GM20431 (cell line): Measurements from ENCODE around the gene ROR1.
"Not testable (repeated sequence)": the region's sequence is repeated elsewhere in the genome, so short reads cannot be mapped to it uniquely, and the experiment has no call there.

Experiments
- in situ Hi-C: fragments of 300-500 bp; cut with MseI, MboI; formaldehyde crosslinking; loops from one replicate; pipeline ENCODE4 v1.15.0; 2020; ENCODE audit warnings: low sequenced_read_pairs; ENCODE audit not compliant: unreplicated experiment

Gene ROR1

DNA sequence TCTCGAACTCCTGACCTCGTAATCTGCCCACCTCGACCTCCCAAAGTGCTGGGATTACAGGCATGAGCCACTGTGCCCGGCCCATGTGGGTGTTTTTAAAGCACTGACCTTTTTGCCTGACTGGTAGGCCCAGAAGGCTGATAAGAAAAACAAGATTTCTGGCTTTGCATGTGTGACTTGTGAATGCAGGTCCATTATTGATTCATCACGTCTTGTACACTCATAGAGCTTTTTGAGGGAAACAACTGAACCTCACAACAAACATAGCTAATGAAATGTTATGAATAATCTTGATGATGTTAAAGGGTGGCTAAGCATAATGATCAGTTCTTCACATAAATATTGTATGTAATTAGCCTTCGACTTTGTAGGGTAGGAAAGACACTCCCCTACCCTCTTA is 288.7 kb downstream of the ROR1 start:
- in situ Hi-C loops, result no loop called here

DNA sequence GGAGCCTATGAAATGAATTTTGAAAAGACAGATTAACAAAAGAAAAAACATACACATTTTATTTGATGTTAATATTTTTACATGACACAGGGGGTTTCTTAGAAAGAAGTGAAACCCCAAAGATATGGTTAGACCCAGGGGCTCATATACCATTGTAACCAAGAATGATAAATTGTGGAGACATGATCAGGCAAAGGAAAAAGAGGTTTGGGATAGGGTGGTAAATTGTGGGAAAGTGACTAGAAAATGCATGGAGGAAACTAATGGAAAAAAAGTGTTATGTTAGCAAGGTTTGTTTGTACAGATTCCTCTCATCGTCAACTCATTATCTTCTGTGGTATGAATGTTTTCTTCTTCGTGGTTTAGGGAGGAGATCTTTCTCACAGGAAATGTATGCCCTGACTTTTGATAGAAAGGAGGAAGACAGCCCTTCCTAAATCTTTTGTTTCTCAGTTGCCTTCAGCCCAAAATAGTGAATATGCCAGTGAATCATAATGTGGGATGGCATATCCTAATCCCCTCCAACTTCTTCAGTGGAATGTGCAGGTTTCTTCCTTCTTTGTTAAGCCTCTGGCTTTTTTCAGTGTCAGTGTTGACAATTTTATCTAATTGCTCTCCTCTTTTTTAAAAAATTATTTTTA is 289.2 kb downstream of the ROR1 start:
- in situ Hi-C loops, result no loop called here

DNA sequence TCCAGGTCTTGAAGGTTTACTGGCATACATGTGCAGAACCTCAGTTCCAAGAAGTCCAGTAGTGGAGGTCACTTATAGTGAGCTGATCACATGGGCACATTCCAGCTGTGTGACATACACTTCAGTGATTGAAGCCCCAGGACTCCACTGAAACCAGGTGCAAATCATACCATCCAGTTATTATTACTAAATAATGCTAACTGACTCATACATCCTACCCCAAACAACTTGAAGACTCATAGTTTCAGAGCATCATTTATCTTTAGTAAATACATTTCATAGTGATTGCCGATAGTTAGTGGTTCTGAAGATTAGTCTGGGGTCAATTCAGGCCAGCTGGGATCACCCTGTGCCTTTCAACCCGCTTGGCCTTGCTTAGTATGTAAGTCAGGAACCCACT is 291.8 kb downstream of the ROR1 start:
- in situ Hi-C loops, result no loop called here

DNA sequence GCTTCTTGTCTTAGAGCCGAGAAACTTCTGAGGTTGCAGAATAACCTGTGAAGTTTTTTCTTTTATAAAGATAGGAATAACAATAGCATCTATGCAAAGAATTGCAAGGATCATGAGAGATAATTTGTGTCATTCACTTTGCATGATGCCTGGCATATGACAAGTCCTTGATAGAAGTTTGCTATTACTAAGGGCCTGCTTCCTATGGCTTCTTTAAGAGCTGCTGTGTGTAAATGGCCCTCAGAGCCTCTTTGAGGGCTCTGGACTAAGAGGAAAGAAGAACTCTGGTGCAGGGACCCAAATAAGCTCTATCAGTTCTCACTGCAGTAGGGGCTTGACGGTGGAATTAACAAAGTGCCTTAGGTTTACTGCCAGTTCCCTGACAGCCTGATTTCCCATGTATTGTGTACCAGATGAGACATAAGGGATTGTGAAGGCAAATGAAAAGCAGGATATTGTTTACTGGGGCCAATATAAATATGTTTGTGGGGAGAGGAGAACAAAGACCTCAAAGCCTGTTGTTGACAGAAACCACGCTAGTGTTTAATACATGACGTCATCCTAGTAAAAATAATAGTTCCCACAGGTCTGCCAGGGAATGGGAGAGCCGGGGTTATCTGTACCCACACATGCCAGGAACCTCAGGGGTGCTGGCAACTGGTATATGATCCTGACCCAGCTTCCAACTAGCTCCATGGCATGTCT is 298.4 kb downstream of the ROR1 start:
- in situ Hi-C loops, result no loop called here

DNA sequence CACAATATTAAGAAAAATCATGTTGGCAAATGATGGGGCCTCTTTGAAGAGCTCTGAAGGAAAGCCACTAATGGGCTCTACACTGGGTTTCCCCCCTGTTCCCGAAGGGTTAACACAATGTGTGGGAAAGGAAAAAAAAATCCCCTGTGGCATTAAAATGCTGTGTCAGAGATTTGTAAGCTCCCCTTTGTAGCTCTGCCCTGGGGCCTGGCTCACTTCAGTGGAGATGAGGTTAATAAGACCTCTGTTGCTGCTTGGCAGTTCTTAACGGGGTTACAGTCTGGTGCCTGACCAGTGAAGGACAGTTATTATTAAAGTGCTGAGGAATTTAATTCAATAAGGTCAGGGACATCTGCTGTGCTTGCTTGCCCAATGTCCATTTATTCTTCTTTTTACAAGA is 299.9 kb downstream of the ROR1 start:
- in situ Hi-C loops, result no loop called here

DNA sequence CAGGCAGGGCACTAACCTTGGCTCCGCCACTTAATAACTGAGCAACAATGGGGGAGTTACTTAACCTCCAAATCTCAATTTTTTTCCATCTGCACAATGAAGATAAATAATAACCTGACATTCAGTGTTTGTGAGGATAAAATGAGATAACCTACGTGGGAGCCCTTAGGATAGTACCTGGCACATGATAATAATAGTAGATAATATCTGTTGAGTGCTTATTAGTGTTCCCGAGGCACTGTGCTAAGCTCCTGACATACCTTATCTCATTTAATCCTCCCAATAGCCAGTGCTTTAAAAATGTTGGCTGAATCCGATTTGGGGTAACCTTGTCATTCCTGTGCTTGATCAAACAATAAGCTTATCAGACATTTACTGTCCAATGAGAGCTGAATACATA is 300.9 kb downstream of the ROR1 start:
- in situ Hi-C loops, result no loop called here

DNA sequence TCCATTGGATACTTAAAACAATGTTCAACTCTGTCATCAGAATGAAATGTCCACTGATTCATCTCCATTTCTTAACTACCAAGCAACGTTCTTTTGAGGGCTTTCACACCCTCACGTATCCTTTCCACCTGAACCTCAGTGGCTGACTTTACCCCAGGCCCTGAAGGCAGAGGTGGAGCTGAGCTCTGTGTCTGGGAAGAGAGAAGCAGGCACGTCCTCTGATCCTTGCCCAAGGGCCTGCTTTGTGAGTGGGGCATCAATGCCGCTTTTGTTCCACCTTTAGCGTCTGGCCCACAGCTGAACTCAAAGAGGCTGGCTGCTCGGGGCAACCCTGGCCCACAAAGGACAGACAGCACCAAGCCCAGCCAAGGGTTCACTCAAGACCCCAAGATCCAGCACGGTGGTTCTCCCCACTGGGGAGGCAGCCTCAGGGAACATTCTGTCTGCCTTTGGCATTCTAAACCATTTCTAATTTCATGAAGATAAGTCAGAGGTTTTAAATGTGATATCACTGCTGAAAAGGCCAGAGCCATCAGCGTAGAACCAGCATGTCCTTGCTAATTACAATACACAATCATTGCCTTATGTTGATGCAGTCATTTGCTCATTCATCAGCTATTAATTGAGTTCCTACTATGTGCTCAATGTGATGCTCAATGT is 303.6 kb downstream of the ROR1 start:
- in situ Hi-C loops, result no loop called here

DNA sequence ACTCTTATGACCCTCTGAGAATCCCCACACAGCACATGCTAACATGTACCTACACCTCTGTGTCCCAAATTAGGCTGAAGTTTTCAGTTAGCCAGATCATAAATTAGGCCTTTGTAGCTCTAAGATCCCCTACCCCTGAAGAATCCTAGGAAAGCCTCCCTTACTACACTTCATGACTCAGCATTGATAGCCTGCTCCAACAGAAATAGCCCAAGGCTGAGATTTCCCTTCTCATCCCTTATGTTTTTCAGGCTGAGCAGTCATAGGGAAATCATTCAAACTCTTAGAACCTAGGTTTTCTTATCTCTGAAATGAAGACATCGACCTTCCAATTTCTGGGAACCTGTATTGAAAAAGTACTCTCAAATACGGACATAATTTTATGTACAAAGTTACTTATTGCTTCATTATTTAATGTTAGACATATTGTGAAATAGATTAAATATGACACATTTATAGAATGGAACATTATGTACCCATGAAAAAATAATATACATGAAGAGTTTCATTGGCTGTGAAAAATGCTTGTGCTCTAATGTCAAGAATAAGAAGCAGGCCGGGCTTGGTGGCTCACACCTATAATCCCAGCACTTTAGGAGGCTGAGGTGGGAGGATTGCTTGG is 307.2 kb downstream of the ROR1 start:
- in situ Hi-C loops, result no loop called here

DNA sequence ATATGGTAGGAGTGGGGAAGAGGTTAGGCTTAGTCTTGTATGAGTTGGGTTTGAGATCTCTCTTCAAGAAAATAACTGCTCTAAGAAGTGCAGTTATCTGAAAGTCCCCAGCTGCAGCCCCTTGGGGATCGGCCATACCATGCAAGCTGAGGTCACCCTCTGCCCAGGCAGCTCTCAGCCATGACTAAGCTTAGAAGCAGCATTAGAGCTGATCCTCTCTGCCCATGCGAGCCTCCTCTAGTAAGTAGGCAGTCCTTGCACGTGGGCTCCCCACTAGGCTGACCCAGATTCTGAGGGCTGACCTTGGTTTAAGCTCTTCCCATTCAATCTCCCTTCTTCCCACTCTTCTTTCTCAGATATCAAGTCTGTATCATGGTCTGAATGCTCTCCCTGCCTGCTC is 308.6 kb downstream of the ROR1 start:
- in situ Hi-C loops, result no loop called here

DNA sequence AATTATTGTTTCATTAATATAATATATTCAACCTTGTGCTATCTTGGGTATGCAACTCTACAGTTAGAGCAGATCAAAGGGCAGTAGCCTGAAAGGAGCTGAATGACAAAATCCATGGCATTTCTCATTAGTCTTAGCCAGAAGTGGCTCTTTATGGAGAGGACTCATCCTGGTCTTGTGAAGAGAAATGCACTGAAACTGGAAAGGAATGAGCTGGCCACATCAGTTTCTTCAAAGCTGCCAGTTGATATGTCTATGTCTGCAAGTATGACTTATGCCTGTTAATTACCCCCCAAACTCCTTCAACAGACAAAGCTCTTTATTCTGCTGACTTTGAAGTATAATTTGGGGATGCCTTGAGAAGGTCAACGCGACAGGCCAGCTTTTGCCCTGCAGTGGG is 310.6 kb downstream of the ROR1 start:
- in situ Hi-C loops, result no loop called here

DNA sequence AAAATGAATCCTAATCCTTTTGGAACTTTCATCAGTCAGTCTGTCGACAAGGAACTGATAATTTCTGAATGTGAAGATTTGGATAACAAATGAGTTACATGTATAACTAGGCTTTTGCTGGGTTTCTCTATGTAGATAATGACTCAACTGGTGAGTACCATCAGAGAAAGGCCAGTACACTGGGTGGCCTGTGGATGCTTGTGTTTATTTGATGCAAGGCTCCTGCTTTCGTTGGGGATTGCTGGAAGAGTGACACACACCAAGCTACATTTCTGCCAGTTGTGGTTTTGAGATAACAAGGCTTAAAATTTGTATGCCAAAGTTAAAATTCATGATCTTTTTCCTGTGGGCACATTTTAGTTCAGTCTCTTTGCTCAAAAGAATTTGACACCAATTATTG is 314.0 kb downstream of the ROR1 start:
- in situ Hi-C loops, result no loop called here

DNA sequence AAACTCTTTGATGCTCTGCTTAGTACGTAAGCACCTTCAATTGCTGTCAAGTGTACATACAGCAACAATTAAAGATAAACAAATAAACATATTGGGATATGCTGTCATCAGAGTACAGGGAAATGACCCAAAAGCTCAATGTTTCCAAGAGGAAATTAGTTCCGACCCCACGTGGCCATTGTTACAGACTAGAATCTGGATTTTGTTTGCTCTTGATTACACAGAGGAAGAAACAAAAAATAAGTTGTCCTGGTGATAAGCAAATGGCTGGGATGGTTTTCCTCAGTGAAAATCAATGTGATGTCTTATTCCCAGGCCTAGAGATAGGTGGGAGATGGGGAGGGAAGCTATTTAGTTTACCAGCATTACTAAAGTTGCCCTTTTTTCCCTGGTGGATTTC is 316.6 kb downstream of the ROR1 start:
- in situ Hi-C loops, result no loop called here

DNA sequence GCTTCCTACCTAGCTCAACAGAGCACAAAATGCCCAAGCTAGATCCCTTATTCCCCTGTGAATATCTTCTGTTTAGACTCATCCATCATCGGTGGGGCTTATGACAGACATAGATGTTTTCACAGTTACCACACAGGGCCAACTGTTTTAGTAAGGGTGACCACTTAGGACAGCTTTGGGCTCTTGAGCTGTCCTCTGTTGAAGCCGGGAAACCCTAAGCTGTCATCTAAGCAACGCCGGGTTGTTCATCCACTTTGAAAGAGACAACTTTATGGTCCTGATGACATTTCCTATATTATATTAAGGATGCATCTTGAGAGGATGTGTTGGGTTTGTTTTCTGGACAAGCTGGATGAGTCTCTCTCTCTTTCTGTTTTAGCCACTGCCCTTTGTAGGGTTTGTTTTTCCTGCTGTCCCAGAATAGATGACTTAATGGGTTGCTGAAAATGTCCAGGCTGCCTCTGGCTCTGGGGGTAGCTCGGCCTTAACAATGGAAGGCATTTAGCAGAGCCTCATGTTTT is 319.1 kb downstream of the ROR1 start:
- in situ Hi-C loops, result no loop called here

DNA sequence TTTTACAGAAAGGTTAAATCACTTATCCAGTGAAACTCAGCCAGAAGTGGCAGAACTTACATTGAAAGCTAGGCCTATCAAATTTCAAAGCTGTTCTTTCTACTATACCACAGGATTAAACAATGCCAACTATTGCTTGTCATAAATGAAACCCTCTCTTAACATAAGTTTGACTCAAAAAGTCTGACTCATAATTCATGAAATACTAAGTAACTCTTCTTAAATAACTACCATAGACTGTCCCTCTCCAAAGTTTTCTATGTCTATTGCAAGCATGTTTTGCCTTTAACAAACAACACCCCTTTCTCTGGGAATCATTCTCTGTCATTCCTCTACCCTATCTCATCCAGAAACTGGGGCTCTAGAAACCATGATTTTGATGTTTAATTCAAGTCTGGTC is 320.1 kb downstream of the ROR1 start:
- in situ Hi-C loops, result no loop called here

DNA sequence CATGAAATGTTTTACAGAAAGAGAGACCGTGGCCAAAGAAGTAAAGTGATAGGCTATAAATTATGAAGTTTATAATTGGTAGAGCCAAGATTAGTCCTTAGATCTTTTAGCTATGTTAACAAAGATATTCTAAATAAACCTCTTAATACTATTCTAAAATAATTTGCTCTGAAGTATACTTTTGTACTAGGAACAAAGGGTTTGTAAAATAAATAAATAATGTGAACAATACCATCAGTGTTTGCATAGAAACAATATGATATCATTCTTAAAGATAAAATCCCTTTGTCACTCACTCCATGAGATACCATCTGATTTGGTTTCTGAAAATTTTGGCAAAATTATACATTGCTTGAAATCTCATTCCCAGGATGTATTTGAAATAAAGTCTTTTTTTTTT is 322.0 kb downstream of the ROR1 start:
- in situ Hi-C loops, result no loop called here

DNA sequence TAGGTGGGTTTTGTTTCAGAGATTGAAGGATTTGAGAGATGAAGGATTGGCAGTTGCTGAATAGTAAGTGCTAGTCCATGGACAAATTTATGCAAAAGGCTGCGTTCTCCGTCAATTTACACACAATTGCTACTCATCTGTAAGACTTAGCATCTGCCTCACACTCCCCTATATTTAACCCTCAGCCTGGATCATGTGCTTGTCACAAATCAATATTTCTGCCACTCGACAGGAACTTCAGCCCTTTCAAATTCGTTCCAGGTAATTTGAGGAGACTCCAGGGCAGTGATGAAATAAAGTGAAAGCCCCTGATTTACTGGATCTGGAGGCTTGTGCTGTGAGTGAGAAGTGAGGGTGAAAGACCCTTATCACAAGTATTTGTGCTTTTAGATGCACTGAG is 324.0 kb downstream of the ROR1 start:
- in situ Hi-C loops, result no loop called here

DNA sequence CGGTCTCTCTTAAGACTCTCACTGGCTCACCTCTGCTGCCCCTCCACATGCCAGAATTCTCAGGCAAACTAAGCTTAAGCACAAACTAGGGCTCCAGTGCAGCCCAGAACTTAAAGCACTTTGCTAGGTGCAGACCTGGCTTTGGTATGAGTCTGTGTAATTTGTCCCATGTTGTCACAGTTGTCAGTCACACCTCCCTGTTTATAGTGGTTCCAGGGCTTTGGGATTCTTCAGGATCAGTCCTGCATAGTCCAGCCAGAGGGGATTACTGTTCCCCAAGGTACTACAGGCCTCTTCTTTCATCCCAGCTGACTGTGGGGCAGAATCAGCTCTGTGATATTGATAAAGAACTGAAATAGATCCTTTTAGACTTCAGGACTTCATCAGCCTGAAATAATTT is 324.6 kb downstream of the ROR1 start:
- in situ Hi-C loops, result no loop called here

DNA sequence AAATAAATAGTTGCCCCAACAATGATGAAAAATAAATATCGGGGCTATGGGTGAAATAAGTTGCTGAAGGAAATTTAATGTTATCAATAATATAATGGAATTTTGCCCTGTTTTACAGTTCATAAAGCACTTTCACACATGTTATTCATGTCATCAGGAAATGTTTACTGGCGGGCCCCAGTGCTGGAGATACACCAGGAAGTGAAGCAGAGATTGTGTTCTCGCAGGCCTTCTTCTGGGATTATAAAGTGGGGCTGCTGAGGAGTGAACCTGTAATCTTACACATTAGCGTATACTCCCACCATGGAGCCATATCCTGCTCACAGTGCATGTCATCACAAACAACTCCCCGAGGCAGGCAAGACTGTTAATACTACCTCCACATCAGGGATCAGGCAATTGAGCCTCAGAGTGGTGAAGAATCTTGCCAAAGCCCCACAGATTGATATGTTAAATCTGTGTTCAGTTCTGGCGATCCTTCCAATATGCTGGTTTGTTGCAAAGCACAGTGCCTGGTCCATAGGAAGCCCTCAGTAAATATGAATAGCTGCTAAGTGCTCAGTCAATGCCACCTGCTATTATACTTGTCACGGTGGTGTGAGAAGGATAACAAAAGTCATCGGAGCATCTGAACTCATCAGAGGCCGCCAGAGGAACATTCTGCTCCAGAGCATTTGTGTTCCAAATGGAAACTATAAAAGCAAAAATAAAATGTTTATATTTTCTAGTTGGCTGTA is 325.2 kb downstream of the ROR1 start:
- in situ Hi-C loops, result no loop called here

DNA sequence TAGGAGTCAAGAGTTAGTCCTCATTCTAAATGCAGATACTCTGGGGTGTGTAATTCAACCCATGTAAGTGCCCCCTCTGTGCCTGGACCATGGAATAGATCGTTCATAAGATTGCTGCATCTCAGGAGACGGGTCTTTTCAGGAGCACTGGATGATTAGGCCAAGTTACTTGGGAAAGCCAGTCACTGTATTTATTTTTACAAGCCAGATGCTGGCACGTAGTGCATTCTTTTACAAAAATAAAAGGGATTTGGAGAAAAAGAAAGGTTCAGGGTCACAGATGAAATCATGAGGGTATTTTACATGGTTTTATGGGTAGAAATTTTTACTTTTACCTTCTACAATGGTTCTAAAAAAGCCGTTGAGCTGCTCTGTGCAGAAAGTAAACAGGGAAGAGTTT is 327.0 kb downstream of the ROR1 start:
- in situ Hi-C loops, result no loop called here

DNA sequence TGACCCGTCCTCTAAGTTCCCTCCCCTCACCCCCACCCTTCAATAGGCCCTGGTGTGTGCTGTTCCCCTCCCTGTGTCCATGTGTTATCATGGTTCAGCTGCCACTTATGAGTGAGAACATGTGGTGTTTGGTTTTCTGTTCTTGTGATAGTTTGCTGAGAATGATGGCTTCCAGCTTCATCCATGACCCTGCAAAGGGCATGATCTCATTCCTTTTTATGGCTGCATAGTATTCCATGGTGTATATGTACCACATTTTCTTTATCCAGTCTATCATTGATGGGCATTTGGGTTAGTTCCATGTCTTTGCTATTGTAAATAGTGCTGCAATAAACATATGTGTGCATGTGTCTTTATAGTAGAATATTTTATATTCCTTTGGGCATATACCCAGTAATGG is 330.8 kb downstream of the ROR1 start:
- in situ Hi-C loops, result not testable (repeated sequence)
